Fibroblast of lung (primary cell): Measurements from ENCODE around the gene MINK1. TPM values are rescaled to one million over a fixed set of nuclear protein-coding genes. Genes with fewer than 3 reads are reported as not detected.

Experiments
- DNase-seq, 2 donors: peaks; one replicate each; pipeline versions ENCODE4 v3.0.0 to v3.0.0-alpha.2; 2010; ENCODE audit warnings: low read depth in 2 of 2
- H2AFZ ChIP-seq: 2 replicates; pipeline ENCODE4 v1.5.1; 2012; ENCODE audit warnings: low read length, control low read depth, inconsistent platforms
- H3K27ac ChIP-seq: 2 replicates; pipeline ENCODE4 v1.5.1; 2011; ENCODE audit warnings: low read length, control low read depth; ENCODE audit not compliant: insufficient read depth
- H3K27me3 ChIP-seq: 2 replicates; pipeline ENCODE4 v1.5.1; 2011; ENCODE audit warnings: mild to moderate bottlenecking, low read length; ENCODE audit not compliant: control insufficient read depth, insufficient read depth
- H3K36me3 ChIP-seq: 2 replicates; pipeline ENCODE4 v1.5.1; 2011; ENCODE audit warnings: low read length; ENCODE audit not compliant: control insufficient read depth, insufficient read depth
- H3K4me1 ChIP-seq: 2 replicates; pipeline ENCODE4 v1.5.1; 2011; ENCODE audit warnings: low read length; ENCODE audit not compliant: control insufficient read depth, insufficient read depth; ENCODE audit errors: extremely low read depth
- H3K4me2 ChIP-seq: 2 replicates; pipeline ENCODE4 v1.5.1; 2011; ENCODE audit warnings: low read length, control low read depth; ENCODE audit not compliant: insufficient read depth; ENCODE audit errors: extremely low read depth
- H3K4me3 ChIP-seq, 4 experiments: fragments of 200-600 bp in 1 of 4; sonication (generic) in 1 of 4; replicated peaks in 1 of 4; 2 replicates each; pipeline ENCODE4 v1.5.1; 2011 to 2016; ENCODE audit warnings: low read length in 4 of 4, low read depth in 3 of 4, mild to moderate bottlenecking in 3 of 4, control low read depth in 2 of 4, inconsistent platforms in 1 of 4, mixed read lengths in 1 of 4; ENCODE audit not compliant: insufficient read depth in 1 of 4; ENCODE audit errors: control extremely low read depth in 1 of 4
- H3K79me2 ChIP-seq: 2 replicates; pipeline ENCODE4 v1.5.1; 2012; ENCODE audit warnings: mild to moderate bottlenecking, low read length, inconsistent platforms; ENCODE audit not compliant: control insufficient read depth, insufficient read depth
- H3K9ac ChIP-seq: 2 replicates; pipeline ENCODE4 v1.5.1; 2011; ENCODE audit warnings: mild to moderate bottlenecking, low read length, control low read depth; ENCODE audit not compliant: insufficient read depth
- H3K9me3 ChIP-seq: 2 replicates; pipeline ENCODE4 v1.5.1; 2012; ENCODE audit warnings: low read depth, low read length; ENCODE audit not compliant: control insufficient read depth, insufficient read depth
- H4K20me1 ChIP-seq: 2 replicates; pipeline ENCODE4 v1.5.1; 2011; ENCODE audit warnings: low read length; ENCODE audit not compliant: control insufficient read depth, insufficient read depth; ENCODE audit errors: extremely low read depth
- EZH2 ChIP-seq: IDR thresholded peaks from 2 replicates; pipeline ENCODE4 v1.5.1; 2012; ENCODE audit warnings: low read length, control low read depth, mild to moderate bottlenecking; ENCODE audit errors: missing control alignments
- polyA plus RNA-seq, 2 donors: library from polyadenylated mRNA; depleted of rRNA in 1 of 2; stranded (reverse) in 1 of 2; unstranded in 1 of 2; fragments of >200 nt; gene quantifications; 2 replicates each; pipeline ENCODE4 v1.2.1, GENCODE V29; 2011 to 2012; ENCODE audit warnings: missing spikeins in 1 of 2
- total RNA-seq: library from RNA; depleted of rRNA; stranded (reverse); fragments of >200 nt; gene quantifications from 2 replicates; pipeline ENCODE4 v1.2.1, GENCODE V29; 2014
- TF ChIP-seq, protein P1 (sequence below), 2 donors: IDR thresholded peaks in 1 of 2; conservative IDR thresholded peaks in 1 of 2; 1 replicate in 1 of 2; 2 replicates in 1 of 2; pipeline ENCODE4 v1.5.1; 2011 to 2012; ENCODE audit warnings: low read length in 2 of 2, control low read depth in 1 of 2, inconsistent platforms in 1 of 2, low read depth in 1 of 2, mild to moderate bottlenecking in 1 of 2

The MINK1 gene
- total and polyA plus RNA-seq, 2 donors (not counting 1 experiment from before 2014, with no cell fraction given) = 27.2 to 28.6 TPM

DNA sequence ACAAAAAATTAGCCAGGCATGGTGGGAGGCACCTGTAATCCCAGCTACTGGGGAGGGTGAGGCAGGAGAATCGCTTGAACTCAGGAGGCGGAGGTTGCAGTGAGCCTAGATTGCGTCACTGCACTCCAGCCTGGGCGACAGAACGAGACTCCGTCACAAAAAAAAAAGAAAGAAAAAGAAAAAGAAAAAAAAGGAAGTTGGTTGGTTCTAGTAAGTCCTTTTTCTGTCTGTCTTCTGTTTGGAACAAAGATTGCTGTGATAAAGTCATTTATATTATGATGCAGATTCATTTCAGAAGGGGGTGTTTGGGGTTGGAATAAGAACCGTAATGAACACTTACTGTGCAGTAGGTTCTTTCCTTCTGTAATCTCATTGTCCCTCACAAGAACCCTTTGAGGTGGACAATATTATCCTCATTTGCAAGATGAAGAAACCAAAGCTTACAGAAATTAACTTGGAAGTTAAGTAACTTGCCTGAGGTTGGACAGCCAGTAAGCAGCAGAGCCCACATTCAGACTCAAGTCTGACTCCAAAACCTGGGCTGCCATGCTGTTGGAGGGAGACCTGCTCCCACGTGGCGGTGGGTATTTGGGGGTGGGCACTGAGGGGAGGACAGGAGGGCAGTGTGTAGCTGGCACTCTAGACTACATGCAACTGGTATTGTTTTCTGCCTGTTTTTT, 10.3 kb downstream of the MINK1 start:
- no peaks in the 10 kb centered on the region for H4K20me1 ChIP-seq
- no peaks in the 10 kb centered on the region for H3K9me3 ChIP-seq
- H3K36me3 ChIP-seq = no peaks in the 10 kb centered on the region
- no peak overlapping the region for H3K4me3 ChIP-seq
- no peaks in the 10 kb centered on the region for H3K27me3 ChIP-seq
- no peak overlapping the region for H3K9ac ChIP-seq
- H3K79me2 ChIP-seq = peaks cover 16% of the 10 kb centered on the region
- TF ChIP-seq EZH2 = no peak
- TF ChIP-seq, protein P1, sequence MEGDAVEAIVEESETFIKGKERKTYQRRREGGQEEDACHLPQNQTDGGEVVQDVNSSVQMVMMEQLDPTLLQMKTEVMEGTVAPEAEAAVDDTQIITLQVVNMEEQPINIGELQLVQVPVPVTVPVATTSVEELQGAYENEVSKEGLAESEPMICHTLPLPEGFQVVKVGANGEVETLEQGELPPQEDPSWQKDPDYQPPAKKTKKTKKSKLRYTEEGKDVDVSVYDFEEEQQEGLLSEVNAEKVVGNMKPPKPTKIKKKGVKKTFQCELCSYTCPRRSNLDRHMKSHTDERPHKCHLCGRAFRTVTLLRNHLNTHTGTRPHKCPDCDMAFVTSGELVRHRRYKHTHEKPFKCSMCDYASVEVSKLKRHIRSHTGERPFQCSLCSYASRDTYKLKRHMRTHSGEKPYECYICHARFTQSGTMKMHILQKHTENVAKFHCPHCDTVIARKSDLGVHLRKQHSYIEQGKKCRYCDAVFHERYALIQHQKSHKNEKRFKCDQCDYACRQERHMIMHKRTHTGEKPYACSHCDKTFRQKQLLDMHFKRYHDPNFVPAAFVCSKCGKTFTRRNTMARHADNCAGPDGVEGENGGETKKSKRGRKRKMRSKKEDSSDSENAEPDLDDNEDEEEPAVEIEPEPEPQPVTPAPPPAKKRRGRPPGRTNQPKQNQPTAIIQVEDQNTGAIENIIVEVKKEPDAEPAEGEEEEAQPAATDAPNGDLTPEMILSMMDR (conservative IDR thresholded peaks at IDR 0.05 in 1 of 2, IDR thresholded peaks at IDR 0.05 in 1 of 2; ENCODE audit: low read depth in 1 of 2, low read length in 2 of 2) = no peak
- DNase-seq = no peak
- H3K4me2 ChIP-seq = no peak overlapping the region
- H2AFZ ChIP-seq = no peak overlapping the region
- peaks cover 3% of the 10 kb centered on the region for H3K4me1 ChIP-seq
- H3K27ac ChIP-seq = no peak overlapping the region

DNA sequence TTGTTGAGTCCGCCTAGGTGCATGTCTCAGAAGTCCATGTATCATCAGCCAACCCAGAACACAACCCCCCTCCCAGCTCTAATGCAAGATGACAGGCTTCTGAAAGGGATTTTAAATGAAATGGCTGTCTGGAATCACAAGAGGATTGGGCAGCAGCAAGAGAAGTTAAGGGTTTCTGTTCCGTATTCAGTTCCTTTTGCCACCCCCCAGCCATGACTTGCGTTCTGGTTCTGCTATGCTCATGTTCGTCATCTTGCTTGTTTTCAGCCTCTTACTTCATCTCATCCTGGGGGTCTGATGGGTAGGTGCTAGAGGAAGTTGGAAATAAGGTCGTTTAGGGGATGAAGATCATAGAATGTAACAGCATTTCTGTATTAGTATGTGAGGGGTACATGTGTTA, 12.0 kb downstream of the MINK1 start:
- no peak overlapping the region for H3K9ac ChIP-seq
- H3K36me3 ChIP-seq = no peaks in the 10 kb centered on the region
- no peaks in the 10 kb centered on the region for H4K20me1 ChIP-seq
- H3K9me3 ChIP-seq = no peaks in the 10 kb centered on the region
- no peak for TF ChIP-seq EZH2
- TF ChIP-seq, protein P1 (conservative IDR thresholded peaks at IDR 0.05 in 1 of 2, IDR thresholded peaks at IDR 0.05 in 1 of 2; ENCODE audit: low read depth in 1 of 2, low read length in 2 of 2) = no peak
- H2AFZ ChIP-seq = no peak overlapping the region
- H3K4me2 ChIP-seq = no peak overlapping the region
- H3K4me1 ChIP-seq = peaks cover 3% of the 10 kb centered on the region
- peaks cover 20% of the 10 kb centered on the region for H3K79me2 ChIP-seq
- no peaks in the 10 kb centered on the region for H3K27me3 ChIP-seq
- DNase-seq = no peak
- no peak overlapping the region for H3K27ac ChIP-seq
- no peak overlapping the region for H3K4me3 ChIP-seq

DNA sequence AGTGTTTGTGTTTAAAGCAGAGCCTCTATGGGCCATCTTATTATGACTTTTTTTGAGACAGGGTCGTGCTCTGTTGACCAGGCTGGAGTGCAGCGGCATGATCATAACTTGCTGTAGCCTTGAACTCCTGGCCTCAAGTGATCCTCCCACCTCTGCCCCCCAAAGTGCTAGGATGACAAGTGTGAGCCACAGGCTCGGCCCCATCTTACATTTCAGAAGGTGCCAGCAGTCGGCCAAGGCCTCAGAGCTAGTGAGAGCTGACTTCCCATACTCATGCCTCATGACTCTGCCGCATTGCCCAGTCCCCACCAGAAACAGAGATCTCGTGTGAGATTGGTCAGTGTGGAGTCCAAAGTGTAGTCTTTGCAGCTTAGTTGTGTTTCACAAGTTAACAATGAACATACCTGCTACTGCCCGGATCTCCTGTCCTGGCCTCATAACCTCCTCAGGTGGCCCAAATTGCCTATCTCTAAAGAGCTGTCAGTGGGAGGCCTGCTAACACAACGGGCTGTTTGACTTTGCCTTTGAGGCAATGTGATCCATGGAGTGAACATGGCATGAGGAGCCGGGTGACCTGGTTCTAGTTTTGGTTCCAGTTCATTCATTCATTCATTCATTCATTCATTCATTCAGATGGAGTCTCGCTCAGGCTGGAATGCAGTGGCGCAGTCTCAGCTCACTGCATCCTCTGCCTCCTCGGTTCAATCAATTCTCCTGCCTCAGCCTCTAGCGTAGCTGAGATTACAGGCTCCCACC, 13.7 kb downstream of the MINK1 start:
- H3K4me1 ChIP-seq = no peaks in the 10 kb centered on the region
- no peaks in the 10 kb centered on the region for H3K9me3 ChIP-seq
- no peak overlapping the region for H2AFZ ChIP-seq
- no peak overlapping the region for H3K27ac ChIP-seq
- no peak overlapping the region for H3K4me2 ChIP-seq
- H4K20me1 ChIP-seq = no peaks in the 10 kb centered on the region
- H3K27me3 ChIP-seq = no peaks in the 10 kb centered on the region
- no peak for DNase-seq
- H3K4me3 ChIP-seq = no peak overlapping the region
- no peak overlapping the region for H3K9ac ChIP-seq
- H3K36me3 ChIP-seq = no peaks in the 10 kb centered on the region
- H3K79me2 ChIP-seq = peaks cover 13% of the 10 kb centered on the region
- no peak for TF ChIP-seq EZH2
- TF ChIP-seq, protein P1 (conservative IDR thresholded peaks at IDR 0.05 in 1 of 2, IDR thresholded peaks at IDR 0.05 in 1 of 2; ENCODE audit: low read depth in 1 of 2, low read length in 2 of 2) = no peak
